ENCODE measurements around the gene MR1.

Gene MR1

DNA sequence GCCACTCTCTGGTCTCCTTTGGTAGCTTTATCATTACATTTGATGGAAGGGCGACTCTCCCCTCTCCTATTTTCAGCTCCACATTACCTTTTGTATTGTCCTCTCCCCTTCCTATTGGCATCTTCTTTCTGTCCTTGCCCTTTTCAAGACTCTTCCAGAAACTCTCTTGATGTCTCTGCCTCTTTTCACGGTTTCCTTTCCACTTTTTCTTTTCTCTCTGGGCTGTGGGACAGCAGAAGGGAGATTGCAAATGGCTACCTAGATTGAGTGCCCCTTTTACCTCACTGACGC is 72.2 kb downstream of the MR1 start:
- no peaks in the 10 kb centered on the region for H4K20me1 ChIP-seq (ENCODE audit: insufficient read depth)
- no peak overlapping the region for H3K4me3 ChIP-seq (IDR thresholded peaks at IDR 0.05; ENCODE audit: insufficient read depth, low read depth, low read length)
- peak overlapping the region; percentile 61 for H2AFZ ChIP-seq (ENCODE audit: low read depth)
- no peak overlapping the region for H3K27ac ChIP-seq
- TF ChIP-seq, protein P1, sequence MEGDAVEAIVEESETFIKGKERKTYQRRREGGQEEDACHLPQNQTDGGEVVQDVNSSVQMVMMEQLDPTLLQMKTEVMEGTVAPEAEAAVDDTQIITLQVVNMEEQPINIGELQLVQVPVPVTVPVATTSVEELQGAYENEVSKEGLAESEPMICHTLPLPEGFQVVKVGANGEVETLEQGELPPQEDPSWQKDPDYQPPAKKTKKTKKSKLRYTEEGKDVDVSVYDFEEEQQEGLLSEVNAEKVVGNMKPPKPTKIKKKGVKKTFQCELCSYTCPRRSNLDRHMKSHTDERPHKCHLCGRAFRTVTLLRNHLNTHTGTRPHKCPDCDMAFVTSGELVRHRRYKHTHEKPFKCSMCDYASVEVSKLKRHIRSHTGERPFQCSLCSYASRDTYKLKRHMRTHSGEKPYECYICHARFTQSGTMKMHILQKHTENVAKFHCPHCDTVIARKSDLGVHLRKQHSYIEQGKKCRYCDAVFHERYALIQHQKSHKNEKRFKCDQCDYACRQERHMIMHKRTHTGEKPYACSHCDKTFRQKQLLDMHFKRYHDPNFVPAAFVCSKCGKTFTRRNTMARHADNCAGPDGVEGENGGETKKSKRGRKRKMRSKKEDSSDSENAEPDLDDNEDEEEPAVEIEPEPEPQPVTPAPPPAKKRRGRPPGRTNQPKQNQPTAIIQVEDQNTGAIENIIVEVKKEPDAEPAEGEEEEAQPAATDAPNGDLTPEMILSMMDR (conservative IDR thresholded peaks at IDR 0.05; ENCODE audit: low read depth, low read length): no peak
- peak overlapping the region; percentile 75 for H3K4me2 ChIP-seq
- peaks cover 20% of the 10 kb centered on the region for H3K4me1 ChIP-seq (ENCODE audit: low read depth, poor library complexity, severe bottlenecking)
- H3K79me2 ChIP-seq (ENCODE audit: insufficient read depth, low read depth): no peaks in the 10 kb centered on the region
- H3K36me3 ChIP-seq (ENCODE audit: insufficient read depth): no peaks in the 10 kb centered on the region
- H3K27me3 ChIP-seq (ENCODE audit: insufficient read depth, low read depth): peaks cover 28% of the 10 kb centered on the region
- 0 out of 2 replicates have a peak overlapping the region, but pooled peaks have one; percentile 9 for H3K9ac ChIP-seq

DNA sequence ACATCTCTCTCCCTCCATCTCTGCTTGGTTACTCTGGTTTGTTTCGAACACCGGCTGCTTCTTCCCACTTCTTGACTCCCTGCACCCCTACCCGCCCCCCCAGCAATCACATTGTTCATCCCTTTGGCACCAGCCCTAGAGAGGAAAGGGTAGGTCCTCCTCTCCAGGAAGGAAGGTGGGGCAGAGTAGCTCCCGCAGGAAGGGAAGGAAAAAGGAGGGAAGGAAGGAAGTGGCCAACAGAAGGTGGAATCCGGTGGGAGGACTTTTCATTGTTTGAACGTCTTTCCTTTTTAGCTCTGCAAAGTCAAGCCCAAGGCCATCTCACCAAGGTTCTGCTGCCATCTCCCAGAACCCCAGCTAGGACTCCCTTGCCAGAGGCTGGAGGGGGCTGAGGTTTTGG is 72.7 kb downstream of the MR1 start:
- no peaks in the 10 kb centered on the region for H4K20me1 ChIP-seq (ENCODE audit: insufficient read depth)
- H3K79me2 ChIP-seq (ENCODE audit: insufficient read depth, low read depth): no peaks in the 10 kb centered on the region
- no peak overlapping the region for H3K4me2 ChIP-seq
- H3K36me3 ChIP-seq (ENCODE audit: insufficient read depth): no peaks in the 10 kb centered on the region
- no peak overlapping the region for H2AFZ ChIP-seq (ENCODE audit: low read depth)
- H3K27me3 ChIP-seq (ENCODE audit: insufficient read depth, low read depth): peaks cover 28% of the 10 kb centered on the region
- H3K9ac ChIP-seq: no peak overlapping the region
- H3K4me3 ChIP-seq (IDR thresholded peaks at IDR 0.05; ENCODE audit: insufficient read depth, low read depth, low read length): no peak overlapping the region
- TF ChIP-seq, protein P1 (conservative IDR thresholded peaks at IDR 0.05; ENCODE audit: low read depth, low read length): no peak
- H3K4me1 ChIP-seq (ENCODE audit: low read depth, poor library complexity, severe bottlenecking): peaks cover 20% of the 10 kb centered on the region
- H3K27ac ChIP-seq: no peak overlapping the region

DNA sequence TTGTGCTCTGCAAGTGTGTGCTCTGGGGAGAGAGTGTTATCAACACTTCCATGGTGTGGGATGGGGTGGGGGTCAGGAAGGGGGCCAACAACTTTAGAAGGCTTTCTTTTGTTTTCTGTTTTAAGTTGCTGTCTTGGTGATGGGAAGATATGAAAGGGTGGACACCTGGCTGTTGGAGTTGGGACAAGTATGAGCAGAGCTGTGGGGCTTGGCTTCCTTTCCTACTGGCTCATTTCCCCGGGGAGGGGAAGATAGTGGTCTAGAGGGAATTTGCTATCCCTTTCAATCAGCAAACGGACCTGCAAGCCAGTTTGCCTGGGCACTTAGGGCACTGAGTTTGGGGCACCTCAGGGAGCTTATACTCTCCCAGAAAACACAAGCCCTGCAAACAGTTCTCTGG is 73.9 kb downstream of the MR1 start:
- H3K4me2 ChIP-seq: no peak overlapping the region
- no peaks in the 10 kb centered on the region for H3K36me3 ChIP-seq (ENCODE audit: insufficient read depth)
- no peak overlapping the region for H2AFZ ChIP-seq (ENCODE audit: low read depth)
- TF ChIP-seq, protein P1 (conservative IDR thresholded peaks at IDR 0.05; ENCODE audit: low read depth, low read length): no peak
- no peak overlapping the region for H3K4me3 ChIP-seq (IDR thresholded peaks at IDR 0.05; ENCODE audit: insufficient read depth, low read depth, low read length)
- H3K9ac ChIP-seq: no peak overlapping the region
- no peak overlapping the region for H3K27ac ChIP-seq
- H4K20me1 ChIP-seq (ENCODE audit: insufficient read depth): no peaks in the 10 kb centered on the region
- H3K4me1 ChIP-seq (ENCODE audit: low read depth, poor library complexity, severe bottlenecking): peaks cover 19% of the 10 kb centered on the region
- no peaks in the 10 kb centered on the region for H3K79me2 ChIP-seq (ENCODE audit: insufficient read depth, low read depth)
- H3K27me3 ChIP-seq (ENCODE audit: insufficient read depth, low read depth): peaks cover 28% of the 10 kb centered on the region

DNA sequence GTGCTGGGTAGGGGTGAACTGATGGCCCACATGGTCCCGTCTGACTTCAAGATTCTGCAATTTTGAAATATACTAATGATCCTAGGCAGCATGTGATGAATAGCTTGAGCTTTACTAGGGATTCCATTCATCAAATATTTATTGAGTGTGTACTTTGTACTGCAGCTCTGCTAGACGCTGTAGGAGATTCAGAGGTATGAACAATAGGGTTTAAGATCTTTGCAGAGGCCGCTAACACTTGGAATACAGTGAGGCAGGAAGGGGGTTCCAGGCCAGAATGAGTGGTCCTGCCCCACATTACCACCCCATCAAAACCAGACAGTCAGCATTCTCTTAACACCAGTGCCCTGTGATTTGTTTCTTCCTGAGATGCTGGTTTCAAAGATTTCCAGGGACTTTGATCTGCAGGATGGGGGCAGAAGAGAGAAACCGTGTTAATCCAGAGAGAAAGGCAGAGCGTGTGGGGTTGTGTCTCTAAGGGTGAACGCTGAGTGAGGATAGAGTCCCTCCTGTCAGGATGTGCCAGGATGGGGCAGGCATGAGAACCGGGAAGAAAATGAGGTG is 74.6 kb downstream of the MR1 start:
- Histone ChIP-seq H3K4me2 (no peak overlapping the region), H3K27ac (no peak overlapping the region), H4K20me1 (ENCODE audit: insufficient read depth) (no peaks in the 10 kb centered on the region), H3K27me3 (ENCODE audit: insufficient read depth, low read depth) (peaks cover 28% of the 10 kb centered on the region), H3K79me2 (ENCODE audit: insufficient read depth, low read depth) (no peaks in the 10 kb centered on the region), H2AFZ (ENCODE audit: low read depth) (no peak overlapping the region), H3K9ac (no peak overlapping the region), H3K4me1 (ENCODE audit: low read depth, poor library complexity, severe bottlenecking) (peaks cover 16% of the 10 kb centered on the region), H3K36me3 (ENCODE audit: insufficient read depth) (no peaks in the 10 kb centered on the region), H3K4me3 (IDR thresholded peaks at IDR 0.05; ENCODE audit: insufficient read depth, low read depth, low read length) (no peak overlapping the region)
- TF ChIP-seq, protein P1 (conservative IDR thresholded peaks at IDR 0.05; ENCODE audit: low read depth, low read length): no peak
